OCI-M2 (cell line): ENCODE results near the gene PTGFRN.
"Not testable (repeated sequence)": the region's sequence is repeated elsewhere in the genome, so short reads cannot be mapped to it uniquely, and the experiment has no call there.

Experiments used
- DNase-seq: peaks from one replicate; lab custom pipeline; 2025; ENCODE audit not compliant: unreplicated experiment; lab: John Stamatoyannopoulos, UW

The PTGFRN gene

DNA sequence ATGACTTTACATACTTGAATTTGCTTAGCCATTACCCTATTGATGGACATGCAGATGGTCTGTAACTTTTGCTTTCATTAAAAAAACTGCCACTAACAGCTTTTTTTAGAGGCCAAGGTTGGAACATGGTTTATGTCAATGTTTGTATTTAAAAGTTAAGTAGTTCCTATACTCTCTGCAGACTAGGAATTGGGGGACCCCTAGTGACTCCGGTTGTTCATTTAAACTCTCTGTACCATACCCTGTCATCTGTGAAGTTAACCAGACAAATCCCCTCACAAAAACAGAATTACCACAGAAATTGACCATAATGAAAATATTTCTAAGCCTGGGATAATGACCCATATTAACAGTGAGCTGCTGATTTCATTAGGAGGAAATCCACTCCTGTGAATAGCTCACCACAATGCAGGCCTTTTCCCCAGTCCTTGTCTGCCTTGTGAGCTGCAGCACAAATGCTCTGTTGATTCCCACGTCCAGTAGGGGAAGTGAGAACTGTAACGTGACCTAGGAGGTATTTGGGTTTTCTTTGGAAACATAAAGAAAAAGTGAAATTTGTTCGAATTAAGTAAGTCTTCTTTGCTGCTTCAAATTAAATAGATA is 61.6 kb downstream of the PTGFRN start:
- no peak for DNase-seq

DNA sequence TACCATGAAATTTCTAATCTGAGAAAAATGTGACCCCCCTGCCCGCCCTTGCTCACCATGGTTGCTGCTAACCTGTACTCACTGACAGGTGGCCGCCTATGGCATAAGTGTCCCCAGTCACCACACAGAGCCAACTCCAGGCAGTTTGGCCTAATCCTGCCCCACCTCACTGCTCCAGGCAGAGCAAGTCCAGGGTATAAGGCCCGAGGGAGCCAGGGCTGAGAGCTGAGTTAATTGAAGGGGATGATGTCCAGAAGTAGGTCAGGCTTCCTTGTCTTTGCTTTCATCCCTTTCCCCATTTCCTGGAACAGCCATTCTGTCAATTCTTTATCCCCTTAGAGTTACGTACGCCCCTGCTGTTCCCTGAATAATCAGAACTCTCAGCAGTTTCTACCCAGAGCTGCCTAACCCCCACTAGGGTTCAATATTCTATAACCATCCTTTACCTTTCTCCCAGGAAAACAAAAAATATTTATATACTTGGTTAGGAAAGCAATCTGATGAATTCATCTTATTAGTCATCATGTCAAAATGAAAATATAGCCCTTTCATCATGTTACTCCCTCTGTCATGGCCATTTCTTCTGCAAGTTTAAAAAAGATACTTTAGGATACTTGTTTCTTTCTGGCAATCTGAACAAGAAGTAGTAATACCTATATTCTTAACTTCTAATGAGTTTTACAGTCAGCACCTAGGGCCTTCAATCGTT is 62.4 kb downstream of the PTGFRN start:
- DNase-seq: no peak

DNA sequence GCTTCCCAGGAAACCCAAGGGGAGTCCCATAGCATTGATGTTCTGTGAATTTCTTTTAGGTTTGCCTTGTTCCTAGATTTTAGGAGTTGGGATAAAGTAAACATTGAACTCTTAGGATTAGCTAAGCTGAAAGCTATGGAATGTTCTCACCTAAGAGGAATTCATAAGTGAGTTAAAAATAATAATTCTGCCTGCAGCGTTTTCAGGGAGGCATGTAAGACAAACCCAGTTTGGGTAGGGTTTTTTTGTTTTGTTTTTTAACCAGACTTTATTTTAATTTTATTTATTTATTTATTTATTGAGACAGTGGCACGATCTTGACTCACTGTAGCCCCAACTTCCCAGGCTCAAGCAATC is 62.9 kb downstream of the PTGFRN start:
- no peak for DNase-seq

DNA sequence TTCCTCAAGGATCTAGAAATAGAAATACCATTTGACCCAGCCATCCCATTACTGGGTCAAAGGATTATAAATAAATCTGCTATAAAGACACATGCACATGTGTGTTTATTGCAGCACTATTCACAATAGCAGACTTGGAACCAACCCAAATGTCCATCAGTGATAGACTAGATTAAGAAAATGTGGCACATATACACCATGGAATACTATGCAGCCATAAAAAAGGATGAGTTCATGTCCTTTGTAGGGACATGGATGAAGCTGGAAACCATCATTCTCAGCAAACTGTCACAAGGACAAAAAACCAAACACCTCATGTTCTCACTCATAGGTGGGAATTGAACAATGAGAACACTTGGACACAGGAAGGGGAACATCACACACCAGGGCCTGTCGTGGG is 70.6 kb downstream of the PTGFRN start:
- DNase-seq: not testable (repeated sequence)

DNA sequence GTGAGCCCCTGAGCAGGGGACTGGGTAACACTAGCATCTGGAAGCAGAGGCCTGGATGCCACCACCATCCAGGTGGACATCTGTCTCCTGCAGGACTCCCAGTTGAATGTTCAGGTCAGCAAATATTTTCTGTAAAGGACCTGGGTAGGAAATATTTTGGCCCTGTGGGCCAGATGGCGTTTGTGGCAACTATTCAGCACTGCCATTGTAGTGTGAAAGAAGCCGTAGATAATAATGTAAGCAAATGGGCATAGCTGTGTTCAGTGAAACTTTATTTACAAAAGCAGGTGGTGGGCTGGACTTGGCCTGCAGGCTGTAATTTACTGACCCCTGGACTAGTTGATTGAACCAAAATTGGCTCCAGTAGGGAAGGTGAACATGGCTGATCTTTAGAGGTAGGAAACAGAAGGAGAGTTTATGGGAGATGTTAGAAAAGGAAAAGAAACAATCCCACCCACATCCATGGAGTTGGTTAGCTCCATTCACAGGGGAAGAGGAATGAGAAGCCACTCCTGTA is 71.9 kb downstream of the PTGFRN start:
- no peak for DNase-seq

DNA sequence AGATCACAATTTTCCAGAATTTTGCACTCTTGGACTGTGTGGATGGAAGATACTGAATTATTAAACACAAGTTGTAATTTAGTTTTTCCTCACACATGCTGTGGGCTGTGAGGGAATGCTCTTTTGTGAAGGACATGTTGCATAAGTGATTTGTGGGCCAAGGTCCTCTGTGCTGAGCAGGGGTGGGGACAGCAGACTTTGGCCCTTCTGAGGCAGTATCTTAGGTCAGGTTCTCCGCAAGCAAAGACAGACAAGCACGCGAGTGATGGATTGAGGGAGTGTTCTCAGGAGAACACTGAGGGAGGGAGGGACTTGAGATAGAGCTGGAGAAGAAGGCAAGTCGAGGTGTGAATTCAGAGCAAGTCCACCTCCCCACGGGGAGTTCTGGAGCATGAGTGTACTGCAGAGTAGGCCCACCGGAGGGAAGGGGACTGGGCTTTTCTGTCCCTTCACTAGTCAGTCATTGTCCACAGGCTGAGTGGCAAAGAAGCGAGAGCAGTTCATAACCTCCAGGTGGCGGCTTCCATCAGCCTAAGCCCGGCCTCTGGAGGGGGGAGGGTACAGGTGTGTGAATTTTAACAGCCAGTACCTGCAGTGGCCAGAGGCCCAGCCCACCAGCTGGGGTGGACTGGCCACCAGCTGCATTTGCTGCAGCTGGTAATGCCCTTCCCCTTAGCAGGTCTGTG is 72.7 kb downstream of the PTGFRN start:
- DNase-seq: no peak

DNA sequence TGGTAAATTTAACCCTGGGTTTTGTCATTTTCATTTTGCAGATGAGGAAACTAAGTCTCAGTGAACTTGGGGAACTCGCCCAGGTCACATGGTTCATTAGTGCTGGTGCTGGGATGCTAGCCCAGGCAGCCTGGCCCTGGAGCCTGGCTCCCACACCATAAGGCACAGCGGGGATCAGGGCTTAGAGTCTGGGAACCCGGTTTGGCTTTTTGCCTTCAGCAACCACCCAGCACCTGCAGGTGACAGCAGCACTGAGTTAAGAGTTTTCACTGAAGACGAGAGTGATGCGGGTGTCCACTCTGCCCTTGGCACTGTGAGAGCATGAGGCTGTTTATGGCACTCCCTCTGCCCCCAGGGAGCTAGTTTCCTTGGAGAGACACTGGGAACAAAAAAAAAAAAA is 73.4 kb downstream of the PTGFRN start:
- DNase-seq: no peak

DNA sequence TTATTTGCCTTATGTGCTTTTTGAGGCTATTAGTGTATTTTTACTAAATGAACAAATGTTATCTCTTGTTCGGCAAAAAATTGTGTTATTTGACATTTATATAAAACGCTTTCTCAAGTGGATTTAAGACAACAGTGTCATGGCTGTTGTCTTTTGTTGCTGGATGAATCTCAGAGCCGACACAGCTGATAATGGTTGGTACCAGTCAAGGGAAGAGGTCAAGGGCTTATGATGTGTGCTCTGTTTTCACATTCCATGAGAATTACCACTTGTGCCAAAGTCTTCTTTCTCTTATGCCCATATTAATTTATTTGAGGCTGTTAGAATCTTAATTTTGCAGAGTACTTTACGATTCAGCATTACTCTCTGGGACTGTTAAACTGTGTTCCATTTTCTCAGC is 74.0 kb downstream of the PTGFRN start:
- DNase-seq: no peak

DNA sequence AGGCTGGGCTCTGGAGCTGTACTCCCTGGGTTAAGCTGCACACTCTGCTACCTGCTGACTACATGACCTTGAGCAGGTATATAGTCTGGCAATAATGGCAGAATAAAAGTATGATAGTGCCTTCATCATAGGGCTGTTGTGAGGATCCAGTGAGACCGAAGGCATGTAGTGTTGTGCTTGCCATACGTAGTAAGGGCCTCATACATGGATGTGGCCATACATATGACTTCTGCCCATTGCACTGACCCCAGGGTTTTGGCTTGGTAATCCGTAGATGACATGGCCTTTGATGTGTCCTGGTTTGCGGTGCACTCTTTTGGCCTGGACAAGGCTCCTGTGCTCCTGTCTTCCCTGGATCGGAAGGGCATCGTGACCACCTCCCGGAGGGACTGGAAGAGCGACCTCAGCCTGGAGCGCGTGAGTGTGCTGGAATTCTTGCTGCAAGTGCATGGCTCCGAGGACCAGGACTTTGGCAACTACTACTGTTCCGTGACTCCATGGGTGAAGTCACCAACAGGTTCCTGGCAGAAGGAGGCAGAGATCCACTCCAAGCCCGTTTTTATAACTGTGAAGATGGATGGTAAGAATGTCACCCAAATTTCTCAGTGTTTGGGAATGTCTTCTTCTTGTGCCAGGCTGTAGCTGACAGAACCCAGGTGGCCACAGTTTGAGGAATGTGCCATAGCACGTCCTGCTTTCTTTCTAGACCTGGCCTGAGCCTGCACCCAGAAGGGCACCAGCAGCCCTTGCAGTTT is 74.9 kb downstream of the PTGFRN start:
- no peak for DNase-seq

DNA sequence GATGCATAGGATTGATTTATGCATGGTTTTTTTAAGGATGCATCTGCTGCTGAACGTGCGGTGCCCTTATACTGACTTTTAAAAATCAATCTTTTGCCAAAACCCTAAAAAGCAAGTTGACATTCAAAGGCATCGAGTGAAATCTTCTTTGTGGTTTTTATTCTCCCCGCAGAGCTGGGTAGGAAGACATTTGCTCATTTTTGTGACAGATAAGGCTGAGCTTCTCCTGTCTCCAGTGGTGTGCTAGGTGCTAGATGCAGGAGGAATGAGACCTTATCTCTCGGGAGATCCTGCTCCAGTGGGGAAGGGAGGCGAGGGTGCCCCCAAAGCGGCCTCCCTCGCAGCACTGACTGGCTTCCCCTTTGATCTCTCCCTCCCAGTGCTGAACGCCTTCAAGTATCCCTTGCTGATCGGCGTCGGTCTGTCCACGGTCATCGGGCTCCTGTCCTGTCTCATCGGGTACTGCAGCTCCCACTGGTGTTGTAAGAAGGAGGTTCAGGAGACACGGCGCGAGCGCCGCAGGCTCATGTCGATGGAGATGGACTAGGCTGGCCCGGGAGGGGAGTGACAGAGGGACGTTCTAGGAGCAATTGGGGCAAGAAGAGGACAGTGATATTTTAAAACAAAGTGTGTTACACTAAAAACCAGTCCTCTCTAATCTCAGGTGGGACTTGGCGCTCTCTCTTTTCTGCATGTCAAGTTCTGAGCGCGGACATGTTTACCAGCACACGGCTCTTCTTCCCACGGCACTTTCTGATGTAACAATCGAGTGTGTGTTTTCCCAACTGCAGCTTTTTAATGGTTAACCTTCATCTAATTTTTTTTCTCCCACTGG is 76.9 kb downstream of the PTGFRN start:
- no peak for DNase-seq

DNA sequence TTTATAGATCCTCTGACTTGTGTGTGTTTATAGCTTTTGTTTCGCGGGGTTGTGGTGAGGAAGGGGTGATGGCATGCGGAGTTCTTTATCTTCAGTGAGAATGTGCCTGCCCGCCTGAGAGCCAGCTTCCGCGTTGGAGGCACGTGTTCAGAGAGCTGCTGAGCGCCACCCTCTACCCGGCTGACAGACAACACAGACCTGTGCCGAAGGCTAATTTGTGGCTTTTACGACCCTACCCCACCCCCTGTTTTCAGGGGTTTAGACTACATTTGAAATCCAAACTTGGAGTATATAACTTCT is 77.5 kb downstream of the PTGFRN start:
- DNase-seq: peak; percentile 66

DNA sequence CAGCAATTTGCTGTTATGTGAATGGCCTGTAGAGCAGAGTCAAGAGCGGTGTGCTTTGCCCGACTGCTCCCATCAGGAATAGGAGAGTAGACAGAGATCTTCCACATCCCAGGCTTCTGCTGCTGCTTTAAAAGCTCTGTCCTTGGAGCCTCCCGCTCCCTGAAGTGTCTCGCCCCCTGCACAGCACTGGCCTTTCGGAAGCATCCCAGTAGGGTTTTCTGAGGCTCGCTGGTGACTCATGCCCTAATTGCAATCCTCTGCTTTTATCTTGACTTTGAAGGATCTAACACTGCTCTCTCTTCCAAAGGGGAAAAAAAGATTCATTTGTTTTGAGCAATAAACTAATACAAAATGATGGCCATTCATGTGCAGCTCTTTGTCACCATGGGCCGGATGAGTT is 78.5 kb downstream of the PTGFRN start:
- DNase-seq: no peak

DNA sequence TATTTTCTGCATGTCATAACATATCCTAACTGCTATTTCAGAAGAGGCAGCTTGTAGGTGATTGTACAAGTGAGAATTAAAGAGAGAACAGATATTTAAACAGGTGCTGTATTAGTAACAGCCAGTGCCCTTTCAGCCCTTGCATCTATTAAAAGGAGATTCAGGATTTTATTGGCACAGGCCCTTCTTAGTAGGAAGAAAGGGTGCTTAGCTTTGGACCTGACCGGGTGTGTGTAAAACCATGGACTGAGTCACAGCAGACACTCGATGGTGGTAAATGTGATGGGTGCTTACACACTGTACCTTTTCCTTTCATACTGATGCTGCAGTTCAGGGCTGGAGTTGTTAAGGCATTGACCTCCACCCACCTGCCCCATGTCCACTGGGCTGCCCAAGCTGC is 79.2 kb downstream of the PTGFRN start:
- DNase-seq: no peak

DNA sequence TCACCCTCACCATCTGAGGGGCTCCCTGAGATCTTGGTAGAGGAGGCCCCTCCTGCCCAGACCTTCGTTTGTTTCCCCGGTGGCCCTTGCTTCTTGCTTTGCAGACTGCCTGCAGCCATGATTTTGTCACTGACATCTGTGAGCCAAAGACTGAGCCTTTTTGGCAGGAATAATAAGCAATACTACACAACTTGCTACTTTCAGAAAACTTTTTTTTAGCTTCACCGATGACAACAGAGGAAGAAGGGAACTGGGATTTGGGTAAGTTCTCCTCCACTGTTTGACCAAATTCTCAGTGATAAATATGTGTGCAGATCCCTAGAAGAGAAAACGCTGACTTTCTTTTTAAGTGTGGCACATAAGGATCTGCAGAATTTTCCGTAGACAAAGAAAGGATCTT is 80.1 kb downstream of the PTGFRN start:
- DNase-seq: no peak

DNA sequence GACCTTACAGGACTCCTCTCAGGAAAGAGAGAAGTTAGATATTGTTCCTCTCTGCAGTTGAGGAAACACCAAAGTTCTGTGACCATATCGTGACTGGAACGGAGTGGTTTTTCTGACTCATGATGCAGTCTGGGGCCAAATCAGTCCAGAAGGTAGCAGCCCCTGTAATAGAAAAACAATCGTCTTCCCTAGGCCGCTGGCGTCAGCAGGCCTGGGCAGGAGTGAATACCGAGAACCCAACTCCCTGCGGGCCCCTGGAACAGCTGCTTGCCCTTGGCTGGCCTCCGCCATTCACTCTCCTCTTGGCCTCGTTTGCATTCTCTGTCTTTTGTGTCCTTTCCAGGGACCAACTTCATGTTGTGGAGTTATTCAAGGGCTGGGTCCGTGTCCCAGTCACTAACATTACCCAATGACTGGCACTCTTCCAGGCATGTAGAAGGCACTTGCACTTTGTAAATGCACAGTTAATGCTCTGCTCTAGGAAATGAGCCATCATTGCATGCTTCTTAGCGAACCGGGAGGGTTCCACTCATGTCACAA is 81.0 kb downstream of the PTGFRN start:
- DNase-seq: no peak

DNA sequence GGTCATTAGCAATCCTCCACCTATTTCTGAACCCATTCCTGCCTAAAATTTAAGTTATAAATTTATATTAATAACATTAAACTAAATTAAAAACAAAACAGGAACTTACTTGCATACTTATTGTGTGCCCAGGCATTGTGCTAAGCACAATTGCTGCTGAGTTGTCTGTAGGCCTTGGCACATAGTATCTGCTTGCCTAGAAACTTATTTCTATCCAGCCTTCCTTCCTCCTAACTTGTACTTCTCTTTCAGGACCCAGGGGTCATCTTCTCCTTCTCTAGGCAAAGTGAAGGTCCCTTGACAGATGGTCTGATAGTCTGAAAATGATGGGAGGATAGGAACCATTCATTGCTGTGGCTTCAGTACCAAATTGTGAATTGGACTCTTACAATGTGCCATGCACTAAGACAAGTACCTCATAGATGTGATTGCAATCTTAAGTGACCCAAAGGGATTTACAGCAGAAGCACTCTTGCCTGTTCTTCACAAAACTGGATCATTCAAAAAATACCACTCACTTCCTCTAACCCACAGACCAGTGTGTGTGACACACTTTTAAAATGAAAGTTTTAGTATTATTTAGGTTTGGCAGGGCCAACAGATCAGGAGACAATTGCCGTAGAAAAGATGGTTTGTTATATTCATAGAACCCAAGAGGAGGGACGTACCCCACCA is 81.6 kb downstream of the PTGFRN start:
- DNase-seq: no peak

DNA sequence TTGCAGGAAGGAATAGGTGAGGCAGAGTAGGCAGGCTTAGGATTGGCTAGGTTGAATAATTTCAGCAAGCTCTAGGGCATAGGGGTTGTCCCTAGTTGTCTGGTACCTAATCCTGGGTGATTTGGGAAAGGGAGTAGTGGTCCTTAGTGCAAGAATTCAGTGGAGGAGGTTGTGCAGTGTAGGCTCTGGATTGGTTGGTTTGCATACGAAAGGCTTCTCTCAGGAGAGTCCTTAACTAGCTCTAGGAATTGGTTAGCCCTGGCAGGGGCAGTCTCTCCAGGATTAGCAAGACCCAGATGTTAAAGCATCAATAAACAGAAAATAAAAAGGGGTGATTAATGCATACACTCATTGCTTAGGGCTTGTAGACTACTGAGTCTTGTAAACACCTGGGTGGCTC is 82.2 kb downstream of the PTGFRN start:
- DNase-seq: no peak

DNA sequence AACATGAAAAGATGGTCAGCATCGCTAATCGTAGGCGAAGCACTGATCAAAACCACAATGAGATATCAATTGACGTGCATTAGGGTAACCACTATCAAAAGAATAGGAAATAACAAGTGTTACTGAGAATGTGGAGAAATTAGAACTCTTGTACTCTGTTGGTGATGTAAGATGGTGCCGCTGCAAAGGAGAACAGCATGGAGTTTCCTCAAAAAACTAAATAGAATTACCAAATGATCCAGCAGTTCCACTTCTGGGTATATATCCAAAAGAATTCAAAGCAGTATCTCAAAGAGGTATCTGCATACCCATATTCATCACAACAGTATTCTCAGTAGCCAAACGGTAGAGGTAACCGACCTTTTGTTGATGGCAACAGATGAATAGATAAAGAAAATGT is 83.6 kb downstream of the PTGFRN start:
- no peak for DNase-seq

DNA sequence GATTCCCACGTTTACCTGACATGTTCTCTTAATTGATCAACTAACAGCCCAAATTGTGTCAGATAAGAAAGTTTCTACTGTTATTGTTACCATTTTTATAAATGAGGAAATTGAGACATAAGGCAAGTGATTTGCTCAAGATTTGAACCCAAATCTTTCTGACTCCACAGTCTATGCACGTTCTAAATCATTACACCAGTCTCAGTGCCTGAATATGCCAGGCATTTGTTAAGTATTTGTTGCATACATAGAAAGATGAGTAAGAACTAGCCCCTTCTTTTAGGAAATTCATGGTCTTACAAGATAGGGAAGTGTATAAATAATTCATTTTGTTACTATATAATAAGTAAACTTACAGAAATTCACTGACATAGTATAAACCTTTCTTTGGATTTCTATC is 84.7 kb downstream of the PTGFRN start:
- no peak for DNase-seq

DNA sequence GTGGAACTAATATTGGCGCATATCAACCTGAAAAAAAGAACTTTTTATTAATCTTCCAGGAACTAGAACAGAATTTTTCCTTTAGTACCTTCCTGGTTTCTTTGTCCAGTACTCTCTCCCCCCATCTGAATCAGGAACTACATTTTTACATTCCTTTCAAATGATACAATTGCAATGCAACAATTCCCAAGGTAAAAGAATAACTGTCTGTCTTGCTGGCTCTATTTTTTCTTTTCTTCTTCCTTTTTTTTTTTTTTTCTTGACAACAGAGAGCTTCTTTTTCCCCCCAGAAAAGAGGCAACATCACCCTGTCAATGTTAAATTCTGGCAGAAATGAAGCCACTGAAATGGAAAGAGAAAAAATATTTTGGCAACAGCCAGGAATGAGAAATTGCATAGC is 87.3 kb downstream of the PTGFRN start:
- DNase-seq: no peak
